LNCAP (cell line): Measurements from ENCODE around the gene TFR2.
A peak's percentile ranks its signal among the peaks of the same experiment; 100 is the strongest.

Experiments
- CTCF ChIP-seq: fragments of 450-650 bp; IDR thresholded peaks from 2 replicates; pipeline ENCODE4 v1.5.1; 2017; ENCODE audit warnings: mild to moderate bottlenecking

The TFR2 gene

GRCh38 chr7:100604976-100605911 lies 36.1 kb downstream of the TFR2 start:
- TF ChIP-seq CTCF: no peak

GRCh38 chr7:100604028-100604975 lies 37.0 kb downstream of the TFR2 start:
- TF ChIP-seq CTCF: peak; percentile 54

- TF ChIP-seq CTCF: no peak
Measured at GRCh38 chr7:100603726-100604027, 37.7 kb downstream of the TFR2 start.

GRCh38 chr7:100602889-100603725 lies 38.2 kb downstream of the TFR2 start:
- TF ChIP-seq CTCF: no peak

- TF ChIP-seq CTCF: no peak
Measured at GRCh38 chr7:100600730-100601038, 40.7 kb downstream of the TFR2 start.

- TF ChIP-seq CTCF: no peak
Measured at GRCh38 chr7:100599911-100600729, 41.2 kb downstream of the TFR2 start.
